Pancreas (tissue), 10 donors: ENCODE results near the gene BAIAP3. TPM values are rescaled to one million over a fixed set of nuclear protein-coding genes. Genes with fewer than 3 reads are reported as not detected.
A peak's percentile ranks its signal among the peaks of the same experiment; 100 is the strongest.

Experiments
- ATAC-seq, 4 donors: fragments of 200-7000 bp; cut with Tn5 transposase; one replicate each; pipeline versions ENCODE4 v1.8.0 to v1.9.1; 2020; ENCODE audit warnings: mild to moderate bottlenecking in 4 of 4, moderate library complexity in 4 of 4
- DNase-seq, 6 donors: peaks; one replicate each; pipeline ENCODE4 v3.0.0-alpha.2; 2020
- FAIRE-seq: peaks from 2 replicates; lab custom pipeline; 2012; peaks lifted over from hg19 to GRCh38; lab: Jason Lieb, UNC
- H3K27ac ChIP-seq, 4 donors: fragments of 200-600 bp; sonication (generic); 1 replicate in 3 of 4; 2 replicates in 1 of 4; pipeline versions ENCODE4 v1.5.0 to v1.8.0; 2020
- H3K27me3 ChIP-seq, 4 donors: fragments of 200-600 bp; one replicate each; pipeline ENCODE4 v1.8.0; 2021
- H3K36me3 ChIP-seq, 3 donors: fragments of 200-600 bp; sonication (generic) in 1 of 3; one replicate each; pipeline versions ENCODE4 v1.5.0 to v1.8.0; 2020 to 2021
- H3K4me1 ChIP-seq, 3 donors: fragments of 200-600 bp; one replicate each; pipeline ENCODE4 v1.8.0; 2021
- H3K4me3 ChIP-seq, 4 donors: fragments of 200-600 bp; sonication (generic) in 2 of 4; one replicate each; pipeline versions ENCODE4 v1.5.0 to v1.8.0; 2020 to 2021
- H3K9me3 ChIP-seq, 4 donors: fragments of 200-600 bp; one replicate each; pipeline ENCODE4 v1.8.0; 2021
- CTCF ChIP-seq, 4 donors: fragments of 200-600 bp; sonication (generic) in 3 of 4; IDR thresholded peaks; one replicate each; pipeline versions ENCODE4 v1.5.0 to v1.8.0; 2021; ENCODE audit warnings: antibody characterized with exemption in 4 of 4
- whole genome bisulfite sequencing, 2 donors: extraction: QIAGEN DNeasy Blood & Tissue Kit; methylation state at CpG; one replicate each; pipeline ENCODE4 v1.1.7; 2013; 5-methylcytosine and 5-hydroxymethylcytosine counted together
- intact Hi-C, 3 donors: fragments of 100-400 bp; cut with DNase I; formaldehyde crosslinking; loops; one replicate each; pipeline versions ENCODE4 v1.11.1 to v1.14.2; 2022
- polyA plus RNA-seq, 2 donors: library from polyadenylated mRNA; stranded (reverse); fragments of 200-250 nt; gene quantifications; one replicate each; pipeline ENCODE4 v1.2.3, GENCODE V29; 2013
- total RNA-seq, 6 donors: library from RNA; stranded (reverse); fragmentation: NEBNext Ultra II Directional in 4 of 6; extraction: Animal tissue kit (Norgen Biotek cat#: 25700) in 4 of 6; gene quantifications; one replicate each; pipeline versions ENCODE4 v1.2.1 to v1.2.4, GENCODE V29; 2021 to 2023
- donor health status: healthy with polysubstance abuse.
- donor health status: DM: no; HTN: no; CAD: no; lungs with moderate emphysema.
- donor health status: DM: no; HTN: no; CAD: no.
- donor health status: control.
- donor health status: control.
- donor health status: Bipolar disorder and iron deficiency.
- donor health status: DM: yes; HTN: yes; CAD: no.
- donor health status: DM: no; HTN: no; CAD: no.
- donor health status: DM: no; HTN: no; CAD: no.
- donor health status: DM: yes; HTN: yes; CAD: no.

Gene BAIAP3
- total and polyA plus RNA-seq, 8 donors: 2.1 to 110 (median 12.6) TPM

DNA sequence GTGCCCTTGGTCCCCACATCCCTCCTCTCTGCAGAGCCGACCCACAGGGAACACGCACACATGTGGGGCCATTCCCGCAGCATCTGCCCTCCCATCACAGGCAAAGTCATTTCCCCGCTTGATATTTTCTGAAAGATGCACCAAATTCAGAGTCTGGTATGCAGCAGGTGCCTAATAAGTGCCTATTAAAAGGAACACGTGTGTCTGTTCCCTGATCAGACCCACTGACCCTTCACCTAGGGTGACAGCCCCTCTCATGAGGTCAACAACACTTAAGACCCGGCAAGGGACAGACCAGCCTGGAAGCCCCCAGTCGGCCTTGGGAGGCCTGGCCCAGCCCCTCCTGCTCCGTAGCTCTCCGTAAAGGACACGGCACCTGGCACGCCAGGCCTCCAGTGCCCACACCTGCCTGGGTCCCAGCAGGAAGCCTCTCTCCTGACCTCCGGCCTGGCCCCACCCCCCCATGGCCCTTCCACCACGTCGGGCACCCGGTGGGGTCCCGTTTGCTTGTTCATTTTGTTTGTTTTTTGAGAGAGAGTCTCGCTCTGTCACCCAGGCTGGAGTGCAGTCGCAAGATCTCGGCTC lies 61.0 kb downstream of the BAIAP3 start:
- WGBS, 2 donors: 86 to 90% methylated on average over 19 of the region's 19 CpGs
- FAIRE-seq (no peak), DNase-seq (peak in 1 of 6 donors; percentile 66), ATAC-seq (no peak)
- no peaks in the 10 kb centered on the region for H3K27me3 ChIP-seq
- no peaks in the 10 kb centered on the region for H3K9me3 ChIP-seq
- intact Hi-C loops: no loop called here
- H3K27ac ChIP-seq: no peak overlapping the region
- peaks cover 0 to 46% (median 9%) of the 10 kb centered on the region in 3 donors for H3K36me3 ChIP-seq
- no peaks in the 10 kb centered on the region for H3K4me1 ChIP-seq
- TF ChIP-seq CTCF (IDR thresholded peaks at IDR 0.05): no peak
- H3K4me3 ChIP-seq: no peak overlapping the region

DNA sequence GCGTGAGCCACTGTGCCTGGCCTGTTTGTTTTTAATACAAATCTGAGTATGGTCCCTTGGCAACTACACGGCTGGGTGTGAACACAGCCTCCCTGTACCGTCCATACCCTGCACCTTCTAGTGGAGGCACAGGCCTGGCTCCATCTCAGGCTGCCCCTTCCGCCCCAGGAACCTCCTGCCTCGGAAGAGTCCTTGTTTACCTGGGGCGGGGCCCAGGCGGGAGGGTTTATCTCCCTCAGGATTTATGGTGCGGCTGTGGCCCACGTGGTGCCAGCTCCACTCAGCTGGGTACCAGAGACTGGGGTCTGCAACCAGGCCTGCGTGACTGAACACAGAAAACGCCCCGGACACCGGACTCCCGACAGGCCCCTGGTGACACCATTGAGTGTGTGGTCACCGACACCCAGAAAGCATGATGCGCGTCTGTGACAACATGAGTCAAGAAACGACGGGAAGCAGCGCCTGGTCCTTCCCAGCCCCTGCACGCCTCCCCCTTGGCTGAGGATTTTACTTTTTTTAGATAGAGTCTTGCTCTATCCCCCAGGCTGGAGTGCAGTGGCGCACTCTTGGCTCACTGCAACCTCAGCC lies 62.1 kb downstream of the BAIAP3 start:
- Histone ChIP-seq H3K27ac (no peak overlapping the region), H3K36me3 (peaks cover 0 to 38% (median 9%) of the 10 kb centered on the region in 3 donors), H3K4me3 (no peak overlapping the region), H3K9me3 (no peaks in the 10 kb centered on the region), H3K4me1 (no peaks in the 10 kb centered on the region), H3K27me3 (no peaks in the 10 kb centered on the region)
- DNase-seq: peak in 1 of 6 donors; percentile 56
- no peak for ATAC-seq
- TF ChIP-seq CTCF (IDR thresholded peaks at IDR 0.05): no peak
- WGBS, 2 donors: 92 to 93% methylated on average over 22 of the region's 22 CpGs
- intact Hi-C loops: no loop called here
- FAIRE-seq: no peak

GRCh38 chr16:1397779-1398178 lies 64.3 kb downstream of the BAIAP3 start:
- ATAC-seq: no peak
- no peaks in the 10 kb centered on the region for H3K4me1 ChIP-seq
- H3K27ac ChIP-seq: no peak overlapping the region
- H3K4me3 ChIP-seq: no peak overlapping the region
- no peak for FAIRE-seq
- no peaks in the 10 kb centered on the region for H3K27me3 ChIP-seq
- no peak for TF ChIP-seq CTCF (IDR thresholded peaks at IDR 0.05)
- peak in 1 of 6 donors; percentile 58 for DNase-seq
- intact Hi-C loops: no loop called here
- peaks cover 0 to 45% (median 9%) of the 10 kb centered on the region in 3 donors for H3K36me3 ChIP-seq
- WGBS, 2 donors: 92 to 95% methylated on average over 17 to 21 of the region's 21 CpGs
- H3K9me3 ChIP-seq: no peaks in the 10 kb centered on the region

- no peak for TF ChIP-seq CTCF (IDR thresholded peaks at IDR 0.05)
- Histone ChIP-seq H3K4me3 (no peak overlapping the region), H3K27me3 (no peaks in the 10 kb centered on the region), H3K9me3 (no peaks in the 10 kb centered on the region), H3K36me3 (peaks cover 0 to 40% (median 9%) of the 10 kb centered on the region in 3 donors), H3K4me1 (no peaks in the 10 kb centered on the region), H3K27ac (no peak overlapping the region)
- intact Hi-C loops: no loop called here
- ATAC-seq (no peak), DNase-seq (no peak), FAIRE-seq (no peak)
- WGBS, 2 donors: 93 to 95% methylated on average over 9 of the region's 9 CpGs
These were observed 64.9 kb downstream of the BAIAP3 start for GRCh38 chr16:1398351-1398750.

Other genes with a start within 250 kb of the BAIAP3 start
- gene C1QTNF8, start 237.4 kb upstream of the BAIAP3 start, total RNA-seq: not detected
- under 1 TPM in 1 of 2 donors, not detected in 1; 0.23 TPM for gene C1QTNF8, start 237.4 kb upstream of the BAIAP3 start, polyA plus RNA-seq
- gene CACNA1H, start 180.5 kb upstream of the BAIAP3 start, total RNA-seq: 1 to 10 TPM; 2.5 to 5.4 (median 3.6) TPM
- 10 to 100 TPM; 12.8 to 20.5 TPM for gene CACNA1H, start 180.5 kb upstream of the BAIAP3 start, polyA plus RNA-seq
- under 1 TPM in 1 of 6 donors, not detected in 5; 0.26 TPM for gene TPSG1, start 108.4 kb upstream of the BAIAP3 start, total RNA-seq
- under 1 TPM in 1 of 2 donors, not detected in 1; 0.12 TPM for gene TPSG1, start 108.4 kb upstream of the BAIAP3 start, polyA plus RNA-seq
- 1 to 10 TPM in 5 of 6 donors, under 1 TPM in 1; 0.69 to 9.9 (median 4.8) TPM for gene TPSB2, start 103.5 kb upstream of the BAIAP3 start, total RNA-seq
- 10 to 100 TPM in 1 of 2 donors, 1 to 10 TPM in 1; 2.4 to 12.2 TPM for gene TPSB2, start 103.5 kb upstream of the BAIAP3 start, polyA plus RNA-seq
- gene TPSAB1, start 92.9 kb upstream of the BAIAP3 start, total RNA-seq: 10 to 100 TPM in 1 of 6 donors, 1 to 10 TPM in 5; 1.1 to 17.0 (median 4.9) TPM
- gene TPSAB1, start 92.9 kb upstream of the BAIAP3 start, polyA plus RNA-seq: 10 to 100 TPM in 1 of 2 donors, 1 to 10 TPM in 1; 1.3 to 14.5 TPM
- under 1 TPM in 1 of 6 donors, not detected in 5; 0.61 TPM for gene TPSD1, start 77.6 kb upstream of the BAIAP3 start, total RNA-seq
- gene TPSD1, start 77.6 kb upstream of the BAIAP3 start, polyA plus RNA-seq: under 1 TPM; 0.19 to 0.26 TPM
- gene UBE2I, start 24.0 kb upstream of the BAIAP3 start, total RNA-seq: 10 to 100 TPM; 30.0 to 57.9 (median 36.1) TPM
- gene UBE2I, start 24.0 kb upstream of the BAIAP3 start, polyA plus RNA-seq: 10 to 100 TPM; 35.3 to 42.0 TPM
- gene TSR3, start 18.2 kb downstream of the BAIAP3 start, total RNA-seq: 10 to 100 TPM; 22.2 to 32.3 (median 29.4) TPM
- gene TSR3, start 18.2 kb downstream of the BAIAP3 start, polyA plus RNA-seq: 10 to 100 TPM; 34.1 to 40.9 TPM
- gene GNPTG, start 18.3 kb downstream of the BAIAP3 start, total RNA-seq: 10 to 100 TPM; 28.0 to 51.5 (median 36.2) TPM
- 10 to 100 TPM; 58.2 to 75.3 TPM for gene GNPTG, start 18.3 kb downstream of the BAIAP3 start, polyA plus RNA-seq
- 10 to 100 TPM in 3 of 6 donors, 1 to 10 TPM in 3; 4.4 to 22.1 (median 10.2) TPM for gene UNKL, start 81.1 kb downstream of the BAIAP3 start, total RNA-seq
- 10 to 100 TPM in 1 of 2 donors, 1 to 10 TPM in 1; 7.6 to 15.2 TPM for gene UNKL, start 81.1 kb downstream of the BAIAP3 start, polyA plus RNA-seq
- gene UQCC4, start 87.1 kb downstream of the BAIAP3 start, total RNA-seq: 1 to 10 TPM; 2.2 to 4.7 (median 4.3) TPM
- 10 to 100 TPM in 1 of 2 donors, 1 to 10 TPM in 1; 8.3 to 14.4 TPM for gene UQCC4, start 87.1 kb downstream of the BAIAP3 start, polyA plus RNA-seq
- gene PERCC1, start 97.4 kb downstream of the BAIAP3 start, total RNA-seq: under 1 TPM in 2 of 6 donors, not detected in 4; 0.16 to 0.23 TPM
- not detected for gene PERCC1, start 97.4 kb downstream of the BAIAP3 start, polyA plus RNA-seq
- gene CCDC154, start 110.9 kb downstream of the BAIAP3 start, total RNA-seq: 1 to 10 TPM in 3 of 6 donors, under 1 TPM in 3; 0.59 to 3.2 (median 1.2) TPM
- gene CCDC154, start 110.9 kb downstream of the BAIAP3 start, polyA plus RNA-seq: 1 to 10 TPM; 7.7 to 7.8 TPM
- 10 to 100 TPM; 31.0 to 56.1 (median 34.3) TPM for gene CLCN7, start 141.4 kb downstream of the BAIAP3 start, total RNA-seq
- gene CLCN7, start 141.4 kb downstream of the BAIAP3 start, polyA plus RNA-seq: 10 to 100 TPM; 41.9 to 91.2 TPM
- not detected for gene PTX4, start 155.3 kb downstream of the BAIAP3 start, total RNA-seq
- gene PTX4, start 155.3 kb downstream of the BAIAP3 start, polyA plus RNA-seq: not detected
- 10 to 100 TPM; 11.7 to 22.9 (median 17.5) TPM for gene TELO2, start 159.7 kb downstream of the BAIAP3 start, total RNA-seq
- gene TELO2, start 159.7 kb downstream of the BAIAP3 start, polyA plus RNA-seq: 10 to 100 TPM; 65.9 to 98.7 TPM
- 1 to 10 TPM; 2.4 to 9.6 (median 4.6) TPM for gene TMEM204, start 200.0 kb downstream of the BAIAP3 start, total RNA-seq
- 1 to 10 TPM; 8.8 to 9.8 TPM for gene TMEM204, start 200.0 kb downstream of the BAIAP3 start, polyA plus RNA-seq